ENCODE measurements around the gene ATP6V1B1.

GRCh38 chr2:70897203-70897976 lies 38.3 kb upstream of the ATP6V1B1 start:
- no peak for TF ChIP-seq POLR2AphosphoS5 (IDR thresholded peaks at IDR 0.05; ENCODE audit: low read depth, low read length)
- no peak for TF ChIP-seq TAF1 (IDR thresholded peaks at IDR 0.05; ENCODE audit: borderline replicate concordance, low read depth, low read length)
- TF ChIP-seq POLR2A (IDR thresholded peaks at IDR 0.05; ENCODE audit: low read depth, low read length) = no peak

Data from GM12892 (cell line).